ENCODE results near the gene WDR91.

Gene WDR91

DNA sequence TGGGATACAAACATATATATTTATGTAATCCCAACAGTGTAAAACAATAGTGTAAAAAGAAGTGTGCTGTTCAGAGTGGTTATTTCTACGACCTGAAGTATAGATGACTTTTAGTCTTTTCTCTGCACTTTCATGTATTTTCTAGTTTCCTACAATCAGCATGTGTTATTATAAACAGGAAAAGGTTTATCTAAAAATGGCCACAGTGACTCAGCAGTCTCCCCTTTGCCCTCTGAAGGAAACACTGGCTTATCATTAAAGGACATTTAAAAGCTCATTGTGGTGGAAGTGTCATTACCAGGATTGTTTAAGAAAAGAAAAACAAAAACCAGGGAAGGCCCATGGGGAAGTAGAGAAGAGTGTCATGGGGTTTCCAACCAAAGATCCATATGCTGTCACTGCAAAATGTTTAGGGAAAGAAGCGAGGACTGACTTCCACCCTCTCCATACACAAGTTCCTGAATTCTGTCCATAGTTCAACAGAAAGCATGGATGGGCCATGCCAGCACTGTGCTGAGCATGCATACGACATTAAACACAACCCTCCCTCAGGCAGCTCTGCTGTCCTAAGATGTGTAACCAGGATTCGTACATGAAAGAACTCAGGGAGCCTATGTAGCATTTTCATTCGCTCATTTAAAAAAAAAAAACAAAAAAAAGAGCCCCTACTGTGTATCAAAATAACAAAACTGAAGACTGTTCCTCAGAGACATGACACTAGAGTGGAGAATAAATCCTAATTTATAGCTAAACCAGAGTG, 51.0 kb downstream of the WDR91 start:
- no peak for DNase-seq

DNA sequence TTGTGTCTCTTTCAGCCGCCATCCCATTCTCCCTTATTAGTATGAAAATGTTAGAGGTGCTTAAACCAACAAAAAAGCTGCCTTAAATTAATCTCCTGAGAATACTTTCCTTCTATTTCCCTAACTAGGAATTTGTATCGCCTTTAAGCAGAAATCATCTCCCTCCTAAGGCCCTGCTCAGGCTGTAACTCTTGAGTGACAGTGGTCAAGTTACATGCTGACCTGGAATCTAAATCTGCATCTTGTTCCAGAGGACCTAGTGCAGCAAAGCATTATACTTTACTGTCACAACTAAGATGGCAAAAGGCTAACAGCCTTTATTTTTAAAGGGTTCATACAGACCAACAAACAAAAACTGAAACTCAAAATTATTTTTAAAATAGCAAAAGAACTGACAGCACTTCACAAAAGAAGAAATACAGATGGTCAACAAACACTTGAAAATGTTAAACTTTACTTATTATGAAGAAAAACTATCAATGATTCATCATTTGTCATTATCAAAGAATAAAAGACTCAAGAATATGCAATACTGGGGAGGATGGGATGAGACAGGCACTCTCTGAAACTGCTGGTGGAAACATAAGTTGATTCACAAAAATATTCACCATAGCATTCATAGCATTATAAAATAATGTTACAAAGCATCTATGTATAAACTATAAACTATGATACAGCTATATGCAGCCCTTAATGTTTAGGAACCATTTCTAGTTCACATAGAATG, 51.8 kb downstream of the WDR91 start:
- DNase-seq: no peak

DNA sequence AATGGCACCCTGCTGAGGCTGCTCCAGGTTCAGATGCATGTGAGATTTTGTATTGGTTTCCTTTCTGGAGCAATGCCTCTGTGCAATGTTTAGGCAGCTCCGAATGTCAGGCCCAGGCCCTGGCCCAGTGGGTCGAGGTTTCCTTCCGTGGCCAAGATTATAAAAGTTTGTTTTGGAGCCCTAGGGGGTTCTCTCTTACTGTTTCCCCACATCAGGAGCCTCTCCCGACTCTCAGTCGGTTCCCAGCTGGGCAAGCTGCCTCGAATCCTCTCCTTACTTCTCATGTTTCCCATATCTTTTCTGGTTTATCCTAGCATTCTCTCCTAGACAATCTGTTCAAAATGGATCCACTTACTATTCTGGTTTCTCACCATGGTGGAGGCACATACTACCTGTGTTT, 52.5 kb downstream of the WDR91 start:
- no peak for DNase-seq

GRCh38 chr7:135158141-135158655, 53.1 kb downstream of the WDR91 start:
- DNase-seq: no peak

- DNase-seq: no peak
These were observed 55.0 kb downstream of the WDR91 start for GRCh38 chr7:135156290-135156689.

GRCh38 chr7:135154734-135155133, 56.6 kb downstream of the WDR91 start:
- DNase-seq: no peak

- DNase-seq: no peak
These were observed 58.9 kb downstream of the WDR91 start for GRCh38 chr7:135152442-135152841.

GRCh38 chr7:135151533-135151932, 59.8 kb downstream of the WDR91 start:
- DNase-seq: no peak

DNA sequence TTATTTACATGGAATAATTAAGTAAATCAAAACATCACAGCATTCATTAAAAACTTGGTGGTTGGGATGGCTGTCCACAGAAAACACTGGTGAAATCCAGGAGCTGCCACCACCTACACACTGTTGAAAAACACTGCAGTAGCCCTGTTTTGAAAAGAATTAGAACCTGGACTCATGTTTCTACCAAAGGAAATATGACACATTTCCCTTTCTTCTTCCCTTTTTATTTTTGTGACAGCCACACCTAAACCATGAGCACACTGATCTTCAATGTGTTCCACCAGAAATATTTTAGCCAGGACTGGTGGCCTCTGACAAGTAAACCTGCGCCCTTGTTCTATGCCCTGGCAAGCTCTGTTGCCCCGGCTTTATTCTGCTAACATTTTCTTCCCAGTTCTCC, 60.2 kb downstream of the WDR91 start:
- no peak for DNase-seq

DNA sequence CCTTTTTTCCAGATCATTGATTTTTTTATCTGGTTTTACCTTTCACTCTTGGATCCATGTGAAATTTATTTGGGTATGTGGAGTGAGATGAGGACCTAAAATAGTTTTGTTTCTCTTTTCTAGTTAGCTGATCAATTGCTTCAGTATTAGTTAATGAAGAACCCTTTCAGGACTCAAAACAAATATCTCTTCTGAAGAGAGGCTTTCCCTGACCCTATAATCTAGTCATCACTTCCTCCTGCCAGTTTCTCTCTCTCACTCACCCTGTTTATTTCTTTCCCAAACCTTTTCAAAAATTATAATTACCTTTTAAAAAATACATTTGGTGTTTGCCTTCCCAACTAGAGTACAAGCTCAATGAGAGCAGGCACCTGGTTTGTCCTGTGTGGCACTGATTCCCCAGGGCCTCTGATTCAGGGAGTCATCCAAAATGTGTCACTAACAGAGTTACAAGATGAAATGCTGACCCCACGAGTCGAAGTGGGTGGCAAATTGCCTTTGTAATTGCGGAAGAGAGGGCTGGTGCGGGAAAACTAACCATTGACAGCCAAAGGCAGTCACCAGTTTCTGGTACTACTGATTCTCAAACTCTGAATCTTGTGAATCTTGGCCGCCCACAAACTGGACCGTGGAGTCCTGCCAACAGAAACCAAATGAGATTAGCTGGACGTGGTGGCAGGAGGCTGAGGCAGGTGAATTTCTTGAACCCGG, 61.1 kb downstream of the WDR91 start:
- no peak for DNase-seq

DNA sequence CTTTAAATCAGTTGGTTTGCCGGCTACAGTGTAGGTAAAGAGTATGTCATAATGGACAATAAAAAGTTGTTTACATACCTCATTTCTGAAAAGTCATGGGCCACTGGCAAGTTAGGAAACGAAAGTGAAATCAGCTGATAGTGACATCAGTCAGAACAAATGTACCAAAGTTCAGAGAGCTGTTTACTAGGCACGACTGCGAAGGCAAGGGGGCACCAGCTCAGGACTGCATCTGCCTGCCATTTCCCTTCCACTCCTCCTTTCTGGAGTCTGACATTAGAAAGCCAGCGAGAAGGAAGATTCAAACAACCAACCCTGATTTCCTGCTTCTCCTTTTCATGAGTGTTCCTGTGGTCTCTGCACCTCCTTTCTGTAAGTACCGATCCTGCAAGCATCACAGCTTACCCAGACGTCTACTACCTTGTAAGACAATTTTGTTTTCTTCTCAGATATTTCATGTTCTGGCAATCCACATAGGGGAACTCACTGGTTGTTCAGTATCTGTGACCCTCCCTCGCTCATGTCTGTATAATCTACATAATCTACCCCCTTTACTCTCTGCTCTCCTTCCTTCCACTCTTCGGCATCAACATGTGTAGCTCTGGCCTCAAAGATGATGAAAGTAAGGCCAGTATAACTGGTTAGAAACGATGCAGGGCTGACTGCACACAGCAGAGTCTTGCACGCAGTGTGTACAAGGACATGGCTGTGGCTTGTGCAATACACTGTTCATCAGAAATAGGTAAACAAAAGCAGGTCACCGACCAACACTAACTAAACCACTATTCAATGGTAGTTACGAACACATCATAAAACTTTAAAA, 63.2 kb downstream of the WDR91 start, which contains the start of gene TMEM140:
TMEM140 (plus strand) TSS at position 174 of the 823 bp plus-strand sequence. CDS start 16,370 bp downstream, outside the sequence.
- peak; percentile 16 for DNase-seq

DNA sequence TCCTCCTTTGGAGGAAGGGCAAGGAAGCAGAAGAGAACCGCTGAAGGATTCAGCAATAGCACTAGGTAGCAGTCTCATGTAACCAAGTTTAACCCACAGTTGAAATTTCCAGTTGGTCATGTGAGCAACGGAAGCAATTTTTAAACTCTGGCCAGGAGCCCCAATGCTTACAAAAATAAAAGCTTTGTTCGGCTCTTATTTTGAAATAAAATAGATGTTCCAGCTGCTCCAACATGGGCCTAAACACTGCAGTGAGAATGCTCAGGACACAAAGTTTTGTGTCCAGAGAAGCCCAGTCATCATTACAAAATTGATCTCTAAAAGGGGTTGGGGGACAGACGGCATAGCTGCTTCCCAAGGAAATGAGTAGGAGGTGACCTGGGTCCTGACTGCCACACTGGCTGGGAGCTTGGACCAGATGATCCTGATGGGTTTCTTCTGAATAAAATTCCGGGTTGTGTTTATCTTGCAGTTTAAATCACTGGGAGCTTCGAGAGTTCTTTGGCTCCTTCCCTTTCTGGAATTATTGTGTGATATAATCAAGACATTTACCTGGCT, 63.9 kb downstream of the WDR91 start:
- no peak for DNase-seq

DNA sequence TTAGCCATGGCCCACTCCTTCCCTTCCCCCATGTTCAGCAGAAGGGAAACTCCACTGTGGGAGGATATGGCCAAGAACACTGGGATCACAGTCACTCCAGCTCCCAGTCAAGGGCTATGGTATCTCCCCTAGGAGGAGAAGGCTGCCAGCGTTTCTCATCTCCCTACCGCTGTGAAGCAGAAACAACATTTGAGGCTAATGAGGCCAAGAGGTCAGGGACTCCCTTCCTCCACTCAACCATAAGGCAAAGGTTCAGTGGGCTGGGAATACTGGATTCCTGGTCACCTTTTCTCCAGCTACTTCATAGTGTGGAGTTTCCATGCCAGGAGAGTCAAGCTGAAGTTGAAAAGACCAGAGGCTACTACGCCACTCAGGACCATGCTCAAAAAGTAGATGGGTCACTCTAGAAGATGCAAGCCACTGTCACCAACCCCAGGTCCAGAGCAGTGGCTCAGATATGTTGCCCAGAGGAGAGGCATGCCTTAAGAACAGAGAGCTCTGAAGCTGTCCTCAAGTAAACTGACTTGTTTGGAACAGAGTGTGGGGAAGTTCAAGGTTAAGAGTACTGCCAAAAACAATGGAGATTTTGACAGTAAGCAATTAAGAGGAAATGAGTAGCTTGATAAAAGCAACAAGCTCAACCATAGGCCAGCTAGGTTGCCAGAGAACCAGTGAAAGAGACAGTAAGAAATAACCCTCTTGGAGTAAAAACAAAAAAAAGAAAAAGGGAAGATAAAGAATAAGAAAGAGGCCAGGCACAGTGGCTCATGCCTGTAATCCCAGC, 67.2 kb downstream of the WDR91 start:
- no peak for DNase-seq
